Thyroid gland (tissue), 4 donors: ENCODE data around the gene LRCH1.

Experiments
- POLR2A ChIP-seq, 2 donors: fragments of 450-650 bp; IDR thresholded peaks; one replicate each; pipeline ENCODE4 v1.6.1; 2017; ENCODE audit warnings: antibody characterized with exemption in 2 of 2, mild to moderate bottlenecking in 2 of 2, moderate library complexity in 1 of 2
- TF ChIP-seq, protein P1 (sequence below), 6 experiments: fragments of 200-600 bp in 3 of 6; fragments of 450-650 bp in 3 of 6; sonication (generic) in 3 of 6; IDR thresholded peaks; one replicate each; pipeline ENCODE4 v1.5.1; 2016 to 2019; ENCODE audit warnings: antibody characterized with exemption in 6 of 6, mild to moderate bottlenecking in 2 of 6, inconsistent platforms in 1 of 6, moderate library complexity in 1 of 6

DNA sequence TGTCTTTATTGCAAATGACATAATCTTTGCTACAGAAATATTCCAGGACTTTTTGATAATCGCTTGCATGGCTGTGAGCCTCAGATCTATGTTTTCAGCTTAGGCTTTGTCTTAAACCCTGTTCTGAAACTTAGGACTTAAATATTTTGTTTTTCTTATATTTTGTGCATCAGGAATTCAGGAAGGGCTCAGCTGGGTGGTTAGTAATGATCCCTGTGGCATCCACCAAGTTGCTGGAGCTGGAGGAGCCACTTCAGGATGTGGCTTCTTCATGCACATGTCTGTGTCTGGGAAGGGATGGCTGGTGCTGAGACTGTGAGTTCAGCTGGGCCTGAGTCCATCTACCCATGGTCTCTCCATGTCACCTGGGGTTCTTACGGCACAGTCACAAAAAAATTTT lies 48.9 kb upstream of the LRCH1 start:
- TF ChIP-seq, protein P1, sequence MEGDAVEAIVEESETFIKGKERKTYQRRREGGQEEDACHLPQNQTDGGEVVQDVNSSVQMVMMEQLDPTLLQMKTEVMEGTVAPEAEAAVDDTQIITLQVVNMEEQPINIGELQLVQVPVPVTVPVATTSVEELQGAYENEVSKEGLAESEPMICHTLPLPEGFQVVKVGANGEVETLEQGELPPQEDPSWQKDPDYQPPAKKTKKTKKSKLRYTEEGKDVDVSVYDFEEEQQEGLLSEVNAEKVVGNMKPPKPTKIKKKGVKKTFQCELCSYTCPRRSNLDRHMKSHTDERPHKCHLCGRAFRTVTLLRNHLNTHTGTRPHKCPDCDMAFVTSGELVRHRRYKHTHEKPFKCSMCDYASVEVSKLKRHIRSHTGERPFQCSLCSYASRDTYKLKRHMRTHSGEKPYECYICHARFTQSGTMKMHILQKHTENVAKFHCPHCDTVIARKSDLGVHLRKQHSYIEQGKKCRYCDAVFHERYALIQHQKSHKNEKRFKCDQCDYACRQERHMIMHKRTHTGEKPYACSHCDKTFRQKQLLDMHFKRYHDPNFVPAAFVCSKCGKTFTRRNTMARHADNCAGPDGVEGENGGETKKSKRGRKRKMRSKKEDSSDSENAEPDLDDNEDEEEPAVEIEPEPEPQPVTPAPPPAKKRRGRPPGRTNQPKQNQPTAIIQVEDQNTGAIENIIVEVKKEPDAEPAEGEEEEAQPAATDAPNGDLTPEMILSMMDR (IDR thresholded peaks at IDR 0.05) = no peak
- no peak for TF ChIP-seq POLR2A (IDR thresholded peaks at IDR 0.05)
